ENCODE data around the gene TERT.
"Not testable (repeated sequence)": the region's sequence is repeated elsewhere in the genome, so short reads cannot be mapped to it uniquely, and the experiment has no call there.

The TERT gene

DNA sequence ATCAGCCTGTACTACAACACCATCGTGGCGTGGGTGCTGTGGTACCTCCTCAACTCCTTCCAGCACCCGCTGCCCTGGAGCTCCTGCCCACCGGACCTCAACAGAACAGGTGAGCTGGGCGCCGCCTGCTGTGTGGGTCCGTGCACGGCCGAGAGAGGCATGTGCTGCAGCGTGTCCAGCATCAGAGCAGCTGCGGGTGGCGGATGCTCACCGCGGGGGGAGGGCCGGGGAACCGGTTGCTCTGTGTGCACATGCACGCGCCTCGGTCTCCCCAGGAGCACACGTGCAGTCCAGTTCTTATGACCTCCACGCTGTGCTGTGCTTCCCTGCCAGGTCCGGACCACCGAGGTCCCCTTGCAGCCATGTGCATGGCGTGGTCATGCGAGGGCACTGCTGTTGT is 62.1 kb downstream of the TERT start:
- DNase-seq = no peak

DNA sequence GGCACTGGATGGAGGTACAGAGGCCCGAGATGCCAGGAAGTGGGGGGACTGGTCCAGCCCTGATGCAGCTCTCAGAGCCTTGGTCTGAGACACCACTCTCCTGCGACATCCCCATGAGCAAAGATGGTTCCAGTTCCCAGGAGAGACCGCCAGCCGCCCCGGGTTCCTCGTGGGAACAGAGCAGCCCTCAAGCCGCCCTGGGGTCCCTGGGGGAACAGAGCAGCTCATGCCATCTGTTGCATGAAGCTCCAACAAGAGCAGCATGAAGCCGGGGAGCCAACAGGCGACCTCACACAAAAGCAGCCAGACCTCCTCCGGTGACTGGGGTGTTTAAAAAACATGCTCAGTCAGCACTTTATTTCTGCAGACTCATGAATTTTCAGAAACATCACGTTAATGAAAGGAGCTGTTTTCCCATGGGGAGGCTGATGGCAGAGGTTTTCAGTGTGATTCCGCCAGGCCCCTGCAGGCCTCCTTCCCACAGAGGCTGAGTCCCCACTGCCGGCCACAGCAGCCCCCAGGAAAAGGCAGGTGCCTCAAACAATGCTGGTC is 63.4 kb downstream of the TERT start:
- no peak for DNase-seq

DNA sequence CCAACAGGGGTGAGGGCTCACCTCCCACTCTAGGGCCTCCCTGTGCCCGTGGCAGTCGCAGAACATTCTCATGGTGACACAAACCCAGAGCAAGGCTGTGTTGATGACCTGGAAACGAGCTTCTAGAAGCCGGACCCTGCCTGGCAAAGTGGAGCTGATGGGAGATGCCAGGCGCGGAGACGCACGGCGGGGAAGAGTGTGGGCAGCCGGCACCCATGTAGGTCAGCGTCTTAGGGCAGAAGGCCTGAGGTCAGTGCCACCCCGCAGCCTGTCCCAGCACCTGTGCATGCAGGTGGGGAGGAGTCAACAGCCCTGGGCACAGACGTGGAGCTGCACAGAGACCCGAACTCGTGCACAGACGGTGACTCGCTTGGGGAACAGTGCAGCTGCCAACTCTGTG is 64.3 kb downstream of the TERT start:
- no peak for DNase-seq

DNA sequence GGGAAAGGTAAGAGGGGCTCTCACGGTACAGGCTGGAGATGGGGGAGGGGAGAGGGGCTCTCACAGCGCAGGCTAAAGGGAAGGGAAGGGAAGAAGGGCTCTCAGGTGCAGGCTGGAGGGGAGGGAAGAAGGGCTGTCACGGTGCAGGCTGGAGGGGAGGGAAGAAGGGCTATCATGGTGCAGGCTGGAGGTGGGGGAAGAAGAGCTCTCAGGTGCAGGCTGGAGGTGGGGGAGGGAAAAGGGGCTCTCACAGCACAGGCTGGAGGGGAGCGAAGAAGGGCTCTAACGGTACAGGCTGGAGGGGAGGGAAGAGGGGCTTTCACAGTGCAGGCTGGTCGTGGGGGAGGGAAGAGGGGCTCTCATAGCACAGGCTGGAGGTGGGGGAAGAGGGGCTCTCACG is 65.0 kb downstream of the TERT start:
- DNase-seq = no peak

DNA sequence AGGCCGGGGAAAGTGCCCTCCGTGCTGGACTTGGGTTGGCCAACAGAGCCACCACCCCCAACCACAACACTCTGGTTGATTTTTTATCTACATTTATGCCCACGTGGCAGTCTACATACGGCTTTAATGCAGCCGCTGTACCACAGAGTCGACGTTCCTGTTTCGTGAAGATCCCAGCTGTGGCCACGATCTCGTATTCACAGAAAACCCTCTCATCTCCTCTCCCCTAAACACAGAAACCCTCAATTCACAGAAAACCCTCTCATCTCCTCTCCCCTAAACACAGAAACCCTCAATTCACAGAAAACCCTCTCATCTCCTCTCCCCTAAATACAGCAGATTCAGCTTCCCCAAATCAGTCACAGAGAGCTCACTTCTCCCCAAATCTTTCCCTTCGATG is 65.8 kb downstream of the TERT start:
- DNase-seq = not testable (repeated sequence)

DNA sequence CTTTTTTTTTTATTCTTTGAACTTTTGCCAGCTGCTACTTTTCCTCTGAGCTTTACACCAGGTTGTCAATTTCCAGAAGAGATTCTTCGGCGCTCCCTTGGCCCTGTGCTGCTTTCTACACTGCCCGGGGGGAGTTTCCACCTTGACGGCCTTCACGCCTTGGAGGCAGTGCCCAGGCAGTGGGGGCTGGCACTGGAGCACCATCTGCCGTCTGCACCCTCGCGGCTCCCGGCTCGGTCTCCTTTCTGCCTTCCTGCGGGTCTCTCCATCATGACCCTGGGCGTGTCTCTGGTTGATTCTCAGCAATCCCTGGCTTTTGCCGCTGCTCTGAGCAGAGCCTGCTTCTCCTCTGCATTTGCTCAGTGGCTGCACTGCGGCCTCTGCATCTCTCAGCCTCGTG is 66.7 kb downstream of the TERT start:
- no peak for DNase-seq

DNA sequence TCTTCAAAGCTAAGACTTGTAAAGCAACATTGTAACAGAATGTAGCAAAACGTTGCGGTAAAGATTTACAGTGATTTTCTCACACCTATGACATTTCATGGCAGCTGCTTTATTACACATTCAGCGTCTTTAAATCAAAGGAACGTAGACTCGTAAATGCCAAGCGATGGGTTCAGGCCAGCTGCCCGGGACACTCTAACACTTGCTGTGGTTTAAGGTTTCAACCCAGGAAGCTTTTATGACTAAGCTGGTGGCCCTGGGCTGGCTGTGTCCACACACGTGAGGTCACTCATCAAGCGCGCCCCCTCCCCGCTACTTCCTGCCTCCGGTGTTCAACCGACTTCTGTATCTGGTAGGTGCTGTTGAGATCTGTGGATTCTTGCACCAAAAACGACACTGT is 67.2 kb downstream of the TERT start:
- DNase-seq = no peak

DNA sequence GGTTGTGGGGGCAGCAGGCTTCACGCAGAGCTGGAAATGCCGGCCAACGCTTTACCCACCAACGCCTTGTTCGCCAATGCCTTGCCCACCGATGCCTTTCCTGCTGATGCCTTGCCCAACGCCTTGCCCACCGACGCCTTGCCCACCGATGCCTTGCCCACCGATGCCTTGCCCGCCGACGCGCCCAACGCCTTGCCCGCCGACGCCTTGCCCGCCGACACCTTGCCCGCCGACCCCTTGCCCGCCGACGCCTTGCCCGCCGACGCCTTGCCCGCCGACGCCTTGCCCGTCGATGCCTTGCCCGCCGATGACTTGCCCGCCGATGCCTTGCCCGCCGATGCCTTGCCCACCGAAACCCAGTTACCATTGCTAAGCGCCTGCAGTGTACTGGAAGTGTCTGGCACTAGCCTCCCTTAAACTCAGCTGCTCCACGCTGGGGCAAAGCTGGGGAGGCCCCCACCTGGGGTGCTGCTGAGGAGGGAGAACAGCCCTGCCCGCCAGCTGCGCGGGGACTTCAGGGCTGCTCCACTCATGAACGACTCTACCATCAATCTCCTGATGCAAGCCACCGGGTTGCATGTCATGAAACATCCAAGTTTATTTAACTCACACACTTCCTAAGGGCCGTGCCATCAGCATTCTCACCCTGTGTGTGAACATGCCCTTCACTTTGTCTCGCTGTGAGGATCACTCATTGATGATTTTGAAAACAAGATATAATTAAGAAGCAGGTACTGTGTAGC is 67.9 kb downstream of the TERT start:
- DNase-seq = no peak

DNA sequence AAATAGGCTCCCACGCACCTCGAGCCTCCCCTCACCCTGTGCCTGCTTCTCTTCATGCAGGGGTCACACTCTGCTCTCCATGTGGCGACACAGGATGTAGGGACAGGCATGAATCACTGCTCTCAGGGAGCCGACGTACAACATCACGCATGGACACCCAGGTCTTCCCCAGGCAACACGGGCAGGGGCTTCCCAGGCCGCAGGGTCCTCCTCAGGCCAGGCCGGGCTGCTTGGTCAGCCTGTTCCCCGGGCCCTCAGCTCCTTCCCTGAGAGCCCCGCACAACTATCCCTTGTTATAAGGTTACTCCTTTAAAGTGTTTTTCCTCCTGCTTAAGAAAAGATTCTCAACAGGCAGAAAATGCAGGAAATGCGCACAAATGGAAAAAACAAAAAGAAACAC is 68.6 kb downstream of the TERT start:
- DNase-seq = no peak

DNA sequence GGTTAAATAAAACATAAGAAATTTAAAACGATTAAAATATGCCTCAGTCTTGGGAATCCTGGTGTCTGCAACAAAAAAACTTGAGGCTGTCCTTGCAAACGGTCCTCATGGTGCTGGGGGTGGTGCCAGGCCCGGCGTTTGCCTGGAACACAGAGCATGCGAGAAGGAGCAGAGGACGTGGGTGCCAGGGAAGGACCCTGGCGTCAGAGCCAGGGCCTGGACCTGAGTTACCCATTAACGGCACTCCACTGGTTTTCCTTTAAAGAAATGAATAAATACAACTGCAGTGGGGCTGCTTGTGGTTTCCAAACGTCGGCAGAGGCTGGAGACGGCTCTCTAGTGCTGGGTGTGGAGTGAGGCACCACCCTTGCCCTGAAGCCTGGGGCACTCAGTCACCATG is 69.8 kb downstream of the TERT start, which contains the start of gene SLC6A18:
TSS of gene SLC6A18 (plus strand) at position 301 of the 400 bp plus-strand sequence. CDS start at position 398, 97 bp downstream.
- DNase-seq = no peak

DNA sequence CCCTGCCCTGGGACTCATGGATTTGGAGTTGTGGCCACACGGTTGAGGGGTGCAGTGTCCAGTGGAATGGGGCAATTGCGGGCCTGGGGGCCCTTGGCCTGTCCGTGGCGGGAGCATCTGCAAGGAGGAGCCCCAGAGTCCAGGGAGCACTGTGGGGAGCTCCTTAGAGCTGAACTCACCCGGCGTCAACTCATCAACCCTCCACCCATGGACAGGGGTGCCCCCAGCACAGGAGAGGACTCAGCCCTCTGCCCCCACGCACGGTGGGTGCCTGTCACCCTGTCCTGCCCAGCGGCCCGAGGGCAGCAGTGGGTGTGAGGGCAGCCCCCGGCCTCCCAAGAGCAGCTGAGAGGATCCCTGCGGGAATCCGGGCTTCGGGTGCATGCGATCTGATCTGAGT is 70.2 kb downstream of the TERT start:
- no peak for DNase-seq

DNA sequence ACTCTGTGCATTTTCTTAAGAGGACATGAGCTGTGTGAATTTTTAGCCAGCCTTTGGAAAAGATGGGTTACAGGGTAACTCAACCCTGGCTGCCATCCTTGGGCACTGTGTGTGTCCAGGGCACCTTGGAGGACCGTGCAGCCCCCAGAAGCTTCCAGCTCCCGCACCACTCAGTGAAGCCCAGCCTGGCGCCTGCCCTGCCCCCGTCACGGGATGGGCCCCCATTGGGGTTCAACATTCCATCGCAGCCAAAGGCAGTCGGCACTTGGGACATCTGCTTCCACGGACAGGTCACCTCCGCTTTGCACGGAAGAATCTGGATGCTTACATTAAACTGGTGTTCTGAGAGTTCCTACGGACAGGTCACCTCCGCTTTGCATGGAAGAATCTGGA is 71.6 kb downstream of the TERT start:
- no peak for DNase-seq

DNA sequence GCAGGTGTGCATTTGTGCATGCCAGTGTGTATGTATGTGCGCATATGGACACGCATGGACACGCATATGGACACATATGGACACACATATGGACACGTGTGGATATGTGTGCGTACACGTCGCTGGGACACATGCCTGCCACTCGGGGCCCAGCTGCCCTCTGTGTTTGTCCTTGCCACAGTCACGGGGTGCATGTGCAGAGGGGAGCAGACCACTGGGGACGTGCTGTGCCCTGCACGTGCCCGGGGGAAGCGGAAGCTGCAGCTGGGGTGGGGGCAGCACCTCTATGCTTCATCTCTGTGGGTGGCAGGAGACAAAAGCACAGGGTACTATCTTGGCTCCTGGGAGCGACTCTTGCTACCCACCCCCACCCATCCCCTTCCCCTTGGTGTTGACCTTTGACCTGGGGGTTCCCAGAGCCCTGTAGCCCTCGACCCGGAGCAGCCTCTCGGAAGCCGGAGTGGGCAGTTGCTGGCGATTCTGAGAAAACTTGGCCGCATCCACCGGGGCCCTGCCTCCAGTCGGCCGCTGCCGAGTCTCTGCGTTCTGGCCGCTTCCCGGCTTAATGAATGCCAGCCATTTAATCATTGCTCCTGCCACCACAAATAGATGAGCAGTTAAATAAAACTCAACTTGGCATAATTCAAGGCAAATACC is 72.1 kb downstream of the TERT start:
- DNase-seq = no peak

DNA sequence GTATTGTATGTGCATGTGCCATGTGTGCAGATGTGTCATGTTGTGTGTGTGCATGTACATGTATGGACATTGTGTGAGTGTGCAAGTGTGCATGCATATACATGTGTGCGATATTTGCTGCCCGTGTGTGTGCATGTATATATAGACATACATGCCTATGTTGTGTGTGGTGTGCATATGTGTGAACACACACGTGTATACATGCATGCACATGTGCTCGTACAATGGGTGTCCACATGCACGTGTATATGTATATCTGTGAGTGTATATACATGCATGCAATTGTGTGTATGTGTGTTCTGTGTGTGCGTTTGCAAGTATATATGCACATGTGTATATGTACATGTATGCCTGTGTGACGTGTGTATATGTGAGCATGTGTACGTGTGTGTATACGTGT is 72.7 kb downstream of the TERT start:
- DNase-seq = no peak

DNA sequence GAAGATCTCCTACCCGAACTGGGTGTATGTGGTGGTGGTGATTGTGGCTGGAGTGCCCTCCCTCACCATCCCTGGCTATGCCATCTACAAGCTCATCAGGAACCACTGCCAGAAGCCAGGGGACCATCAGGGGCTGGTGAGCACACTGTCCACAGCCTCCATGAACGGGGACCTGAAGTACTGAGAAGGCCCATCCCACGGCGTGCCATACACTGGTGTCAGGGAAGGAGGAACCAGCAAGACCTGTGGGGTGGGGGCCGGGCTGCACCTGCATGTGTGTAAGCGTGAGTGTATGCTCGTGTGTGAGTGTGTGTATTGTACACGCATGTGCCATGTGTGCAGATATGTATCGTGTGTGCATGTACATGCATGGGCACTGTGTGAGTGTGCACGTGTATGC is 73.1 kb downstream of the TERT start:
- no peak for DNase-seq

DNA sequence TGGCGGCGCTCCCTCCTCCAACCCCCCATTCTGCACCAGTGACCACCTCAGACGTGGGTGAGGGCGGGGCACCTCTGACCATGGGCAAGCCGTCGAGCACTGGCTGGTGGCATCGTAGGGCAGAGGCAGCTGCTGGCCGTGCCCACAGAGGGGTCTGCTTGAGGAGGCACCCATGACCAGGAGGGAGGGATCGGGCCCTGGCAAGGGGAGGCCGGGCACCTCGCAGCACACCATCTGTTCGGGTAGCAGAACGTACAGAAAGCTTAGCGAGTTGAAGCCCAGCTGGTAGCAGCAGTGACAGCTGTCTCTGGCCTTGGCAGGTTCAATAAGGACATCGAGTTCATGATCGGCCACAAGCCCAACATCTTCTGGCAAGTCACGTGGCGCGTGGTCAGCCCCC is 74.0 kb downstream of the TERT start:
- DNase-seq = no peak

DNA sequence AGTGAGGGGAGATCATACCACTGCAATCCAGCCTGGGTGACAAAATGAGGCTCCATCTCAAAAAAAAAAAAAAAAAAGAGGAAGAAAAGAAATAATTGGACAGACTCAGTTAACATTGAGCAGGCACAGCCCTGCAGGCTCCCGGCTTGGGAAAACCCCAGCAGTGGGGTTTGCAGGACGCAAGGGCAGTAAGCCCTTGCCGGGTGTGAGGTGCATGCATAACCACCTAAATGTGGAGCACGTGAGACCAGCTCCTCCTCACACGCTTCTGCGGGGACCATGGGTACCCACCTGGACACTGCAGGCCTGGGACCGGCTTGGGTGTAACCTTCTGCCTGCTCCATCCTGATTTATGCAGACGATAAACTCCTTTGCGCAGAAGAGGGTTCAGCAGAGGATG is 74.5 kb downstream of the TERT start:
- DNase-seq = no peak

DNA sequence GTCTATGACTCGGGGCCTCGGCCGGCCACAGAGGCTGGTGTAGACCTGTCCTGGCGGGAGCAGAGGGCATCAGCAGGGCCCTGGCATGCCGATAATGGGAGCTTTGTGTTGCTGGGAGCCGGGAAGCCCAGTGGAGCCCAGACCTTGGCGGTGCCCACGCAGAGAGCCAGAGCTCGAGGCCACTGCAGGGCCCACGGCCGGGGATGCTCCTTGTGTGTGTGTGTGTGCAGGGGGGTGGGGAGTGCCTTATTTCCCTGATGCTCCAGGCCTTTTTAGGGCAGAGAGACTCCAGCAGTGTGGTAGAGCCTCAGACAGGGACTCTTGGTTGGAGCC is 75.1 kb downstream of the TERT start:
- DNase-seq = no peak

DNA sequence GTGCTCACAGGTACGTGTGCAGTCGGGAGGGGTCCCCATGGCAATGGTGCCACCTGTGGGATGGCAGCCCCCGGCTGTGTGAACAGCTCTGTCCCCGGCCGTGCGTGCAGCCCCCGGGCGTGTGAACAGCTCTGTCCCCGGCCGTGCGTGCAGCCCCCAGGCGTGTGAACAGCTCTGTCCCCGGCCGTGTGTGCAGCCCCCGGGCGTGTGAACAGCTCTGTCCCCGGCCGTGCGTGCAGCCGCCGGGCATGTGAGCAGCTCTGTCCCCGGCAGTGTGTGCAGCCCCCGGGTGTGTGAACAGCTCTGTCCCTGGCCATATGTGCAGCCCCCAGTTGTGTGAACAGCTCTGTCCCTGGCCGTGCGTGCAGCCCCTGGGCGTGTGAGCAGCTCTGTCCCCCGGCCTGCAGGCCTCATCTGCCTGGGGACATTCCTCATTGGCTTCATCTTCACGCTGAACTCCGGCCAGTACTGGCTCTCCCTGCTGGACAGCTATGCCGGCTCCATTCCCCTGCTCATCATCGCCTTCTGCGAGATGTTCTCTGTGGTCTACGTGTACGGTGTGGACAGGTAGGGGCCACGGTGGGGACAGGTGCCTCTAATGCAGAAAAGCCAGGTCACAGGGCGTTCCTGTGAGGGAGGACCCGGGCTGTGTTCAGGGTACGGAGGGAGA is 75.6 kb downstream of the TERT start:
- DNase-seq = no peak

DNA sequence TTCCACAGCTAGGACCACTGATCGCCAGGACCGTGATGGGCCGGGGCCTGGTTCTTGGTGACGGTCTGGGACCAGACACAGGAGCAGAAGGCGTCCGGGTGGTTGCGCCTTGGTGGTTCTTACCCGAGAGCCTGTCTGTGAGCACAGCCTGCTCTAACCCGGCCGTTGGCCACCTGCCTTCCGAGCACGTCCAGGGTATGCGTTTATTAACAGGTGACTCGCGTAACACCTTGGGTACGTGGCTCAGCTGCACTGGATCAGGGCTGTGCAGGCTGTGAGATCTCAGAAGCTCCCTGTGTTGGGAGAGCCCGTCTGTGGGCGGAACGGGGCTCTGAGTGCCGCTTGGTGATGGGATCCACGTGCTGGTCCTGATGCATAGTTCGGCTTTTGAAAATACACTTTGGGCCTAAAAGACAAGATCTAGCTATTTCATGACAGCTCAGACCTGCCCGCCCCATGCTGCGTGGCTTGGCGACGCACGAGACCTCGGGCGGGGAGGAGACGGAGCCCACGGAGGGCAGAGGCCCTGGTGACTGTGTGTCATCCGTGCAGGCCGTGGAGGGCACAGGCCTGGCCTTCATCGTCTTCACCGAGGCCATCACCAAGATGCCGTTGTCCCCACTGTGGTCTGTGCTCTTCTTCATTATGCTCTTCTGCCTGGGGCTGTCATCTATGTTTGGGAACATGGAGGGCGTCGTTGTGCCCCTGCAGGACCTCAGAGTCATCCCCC is 76.4 kb downstream of the TERT start:
- no peak for DNase-seq

DNA sequence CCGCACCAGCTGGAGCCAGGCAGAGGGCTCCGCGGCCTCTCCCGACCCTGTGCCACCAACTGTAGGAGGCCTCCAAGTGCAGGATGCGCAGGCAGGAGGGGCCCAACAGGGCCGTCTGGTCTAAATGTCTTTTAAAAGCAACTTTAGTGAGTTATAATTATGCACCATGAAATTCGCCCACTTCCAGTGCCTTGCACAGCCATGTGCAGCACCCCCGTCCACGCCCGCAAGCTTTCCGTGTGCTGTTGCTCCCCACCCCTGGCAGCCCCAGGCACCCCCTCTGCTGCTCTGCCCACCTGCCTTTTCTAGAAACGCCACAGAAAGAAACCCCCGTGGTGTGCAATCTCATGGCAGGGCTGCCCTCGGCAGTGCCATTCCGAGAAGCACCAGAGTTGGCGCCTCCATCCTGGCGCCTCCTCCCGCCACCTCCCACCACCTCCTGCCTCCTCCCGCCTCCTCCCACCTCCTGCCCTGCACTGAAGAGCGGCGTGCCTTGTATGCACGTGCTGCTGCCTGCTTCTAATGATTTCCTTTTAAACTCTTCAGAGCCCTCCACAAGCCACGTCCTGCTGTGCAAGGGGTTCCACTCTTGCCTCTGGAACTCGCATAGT is 77.2 kb downstream of the TERT start:
- DNase-seq = no peak

DNA sequence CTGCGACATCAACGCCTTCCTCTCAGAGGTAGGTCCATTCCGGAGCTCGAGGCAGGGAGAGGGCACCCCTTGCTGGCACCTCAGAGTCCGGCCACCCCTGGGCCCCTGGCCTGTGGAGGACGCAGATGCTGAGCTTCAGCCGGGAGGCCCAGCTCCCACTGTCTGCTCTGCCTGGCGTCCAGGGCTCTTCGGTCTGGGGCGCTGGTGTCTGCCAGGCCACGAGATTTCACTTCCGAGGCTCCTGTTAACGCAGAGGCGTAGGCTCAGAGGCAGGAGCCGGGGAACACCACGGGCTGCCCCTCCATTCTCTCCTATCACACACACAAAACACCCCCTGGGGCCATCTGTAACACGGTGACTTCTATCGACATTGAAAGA is 78.0 kb downstream of the TERT start:
- DNase-seq = no peak

All from activated naive CD4-positive, alpha-beta T cell (primary cell).